IMR-90 (cell line): ENCODE results near the gene FAM209B. TPM values are rescaled to one million over a fixed set of nuclear protein-coding genes. Genes with fewer than 3 reads are reported as not detected.

ENCODE experiments used
- ATAC-seq: fragments of 200-7000 bp; cut with Tn5 transposase; 2 replicates; pipeline ENCODE4 v1.9.1; 2020; ENCODE audit warnings: low read depth, mild to moderate bottlenecking, moderate library complexity
- BruUV-seq: library from RNA; stranded (reverse); fragments of 400-500 nt; replicated peaks from 2 replicates; lab custom pipeline; 2021; lab: Mats Ljungman, UMichigan
- CTCF ChIA-PET: fragments of 300-600 bp; formaldehyde crosslinking; extraction: SDS; loops from one replicate; lab custom pipeline; 2021; ENCODE audit warnings: antibody characterized with exemption; lab: Yijun Ruan, JAX
- POLR2A ChIA-PET: fragments of 300-600 bp; sonication (Branson Sonifier 250); formaldehyde crosslinking; loops from one replicate; lab custom pipeline; 2022; ENCODE audit warnings: antibody characterized with exemption; ENCODE audit not compliant: unreplicated experiment; lab: Charles Lee
- DNase-seq: peaks from one replicate; pipeline ENCODE4 v3.0.0; 2013
- H2AFZ ChIP-seq: replicated peaks from 2 replicates; pipeline ENCODE3; 2013; ENCODE audit warnings: low read length, mild to moderate bottlenecking; ENCODE audit not compliant: poor library complexity
- H2AK5ac ChIP-seq: 2 replicates; pipeline ENCODE4 v1.6.1; 2013; ENCODE audit warnings: low read depth, low read length, inconsistent platforms
- H2AK9ac ChIP-seq: replicated peaks from 2 replicates; pipeline ENCODE3; 2013; ENCODE audit warnings: mild to moderate bottlenecking, low read depth, low read length, moderate library complexity; ENCODE audit not compliant: poor library complexity
- H2BK120ac ChIP-seq: 2 replicates; pipeline ENCODE4 v1.6.1; 2013; ENCODE audit warnings: low read depth, low read length, inconsistent platforms
- H2BK15ac ChIP-seq: 3 replicates; pipeline ENCODE4 v1.6.1; 2013; ENCODE audit warnings: low read depth, low read length, inconsistent platforms
- H2BK20ac ChIP-seq: 2 replicates; pipeline ENCODE4 v1.6.1; 2013; ENCODE audit warnings: low read depth, mild to moderate bottlenecking, inconsistent platforms, low read length, moderate library complexity
- H2BK5ac ChIP-seq: 2 replicates; pipeline ENCODE4 v1.6.1; 2013; ENCODE audit warnings: mild to moderate bottlenecking, low read depth, low read length, inconsistent platforms; ENCODE audit not compliant: poor library complexity, severe bottlenecking
- H3K14ac ChIP-seq: replicated peaks from 2 replicates; pipeline ENCODE4 v1.6.1; 2013; ENCODE audit warnings: low read depth, low read length, inconsistent platforms
- H3K18ac ChIP-seq: 2 replicates; pipeline ENCODE4 v1.6.1; 2013; ENCODE audit warnings: low read depth, low read length, control low read depth
- H3K23ac ChIP-seq: 2 replicates; pipeline ENCODE4 v1.6.1; 2013; ENCODE audit warnings: low read depth, low read length, inconsistent platforms
- H3K27ac ChIP-seq: 2 replicates; pipeline ENCODE4 v1.5.1; 2013; ENCODE audit warnings: mild to moderate bottlenecking, control low read depth, low read length; ENCODE audit not compliant: insufficient read depth
- H3K27me3 ChIP-seq: 2 replicates; pipeline ENCODE4 v1.6.1; 2013; ENCODE audit warnings: low read length; ENCODE audit not compliant: control insufficient read depth, insufficient read depth
- H3K36me3 ChIP-seq: 2 replicates; pipeline ENCODE4 v1.6.1; 2013; ENCODE audit warnings: low read length, mixed read lengths; ENCODE audit not compliant: control insufficient read depth, insufficient read depth
- H3K4ac ChIP-seq: 2 replicates; pipeline ENCODE4 v1.6.1; 2013; ENCODE audit warnings: low read depth, low read length, inconsistent platforms
- H3K4me1 ChIP-seq: 2 replicates; pipeline ENCODE4 v1.6.1; 2013; ENCODE audit warnings: low read length, mixed read lengths; ENCODE audit not compliant: control insufficient read depth, insufficient read depth
- H3K4me2 ChIP-seq: 2 replicates; pipeline ENCODE4 v1.6.1; 2013; ENCODE audit warnings: low read depth, mild to moderate bottlenecking, control low read depth, low read length, moderate library complexity
- H3K4me3 ChIP-seq: 2 replicates; pipeline ENCODE4 v1.5.1; 2013; ENCODE audit warnings: low read depth, mild to moderate bottlenecking, control low read depth, low read length, moderate library complexity; ENCODE audit not compliant: insufficient read depth
- H3K56ac ChIP-seq: 2 replicates; pipeline ENCODE4 v1.6.1; 2013; ENCODE audit warnings: low read length, inconsistent platforms; ENCODE audit not compliant: insufficient read depth; ENCODE audit errors: extremely low read depth
- H3K79me1 ChIP-seq, 2 experiments: 2 replicates each; pipeline ENCODE4 v1.6.1; 2013; ENCODE audit warnings: low read length in 2 of 2, inconsistent platforms in 1 of 2, low read depth in 1 of 2
- H3K9ac ChIP-seq: 2 replicates; pipeline ENCODE4 v1.6.1; 2013; ENCODE audit warnings: low read depth, low read length, control low read depth
- H3K9me1 ChIP-seq: 2 replicates; pipeline ENCODE4 v1.6.1; 2013; ENCODE audit warnings: low read length, inconsistent platforms; ENCODE audit not compliant: insufficient read depth
- H3K9me3 ChIP-seq: 2 replicates; pipeline ENCODE4 v1.6.1; 2013; ENCODE audit warnings: low read length; ENCODE audit not compliant: control insufficient read depth, insufficient read depth
- H4K20me1 ChIP-seq: 2 replicates; pipeline ENCODE4 v1.6.1; 2013; ENCODE audit warnings: low read length, inconsistent platforms; ENCODE audit not compliant: insufficient read depth
- H4K5ac ChIP-seq: 2 replicates; pipeline ENCODE4 v1.6.1; 2013; ENCODE audit warnings: mild to moderate bottlenecking, low read depth, low read length, control low read depth
- H4K8ac ChIP-seq, 2 experiments: 2 replicates each; pipeline ENCODE4 v1.6.1; 2013; ENCODE audit warnings: low read depth in 2 of 2, low read length in 2 of 2, control low read depth in 1 of 2, inconsistent platforms in 1 of 2
- H4K91ac ChIP-seq: 2 replicates; pipeline ENCODE4 v1.6.1; 2013; ENCODE audit warnings: low read depth, low read length, inconsistent platforms; ENCODE audit not compliant: insufficient read depth
- BHLHE40 ChIP-seq: fragments of 150-350 bp; IDR thresholded peaks from 2 replicates; pipeline ENCODE4 v1.6.1; 2016; ENCODE audit warnings: mild to moderate bottlenecking, low read depth, low read length
- CHD1 ChIP-seq: IDR thresholded peaks from 2 replicates; pipeline ENCODE4 v1.6.1; 2012; ENCODE audit warnings: low read depth, low read length, improper control_type of control experiment
- ELK1 ChIP-seq: fragments of 150-350 bp; IDR thresholded peaks from 2 replicates; pipeline ENCODE4 v1.6.1; 2016; ENCODE audit warnings: low read depth, mild to moderate bottlenecking, low read length, moderate library complexity, borderline replicate concordance
- MAFK ChIP-seq: IDR thresholded peaks from 2 replicates; pipeline ENCODE4 v1.6.1; 2012; ENCODE audit warnings: low read depth, low read length, improper control_type of control experiment
- MAZ ChIP-seq: IDR thresholded peaks from 2 replicates; pipeline ENCODE4 v1.6.1; 2012; ENCODE audit warnings: low read depth, mild to moderate bottlenecking, low read length, improper control_type of control experiment, moderate library complexity, borderline replicate concordance
- POLR2A ChIP-seq: IDR thresholded peaks from 2 replicates; pipeline ENCODE4 v1.6.1; 2012; ENCODE audit warnings: mild to moderate bottlenecking, low read depth, low read length
- RAD21 ChIP-seq: IDR thresholded peaks from 2 replicates; pipeline ENCODE4 v1.6.1; 2012; ENCODE audit warnings: low read length, improper control_type of control experiment
- RCOR1 ChIP-seq: IDR thresholded peaks from 2 replicates; pipeline ENCODE4 v1.6.1; 2012; ENCODE audit warnings: mild to moderate bottlenecking, low read length, improper control_type of control experiment; ENCODE audit not compliant: insufficient replicate concordance
- RFX5 ChIP-seq: IDR thresholded peaks from 2 replicates; pipeline ENCODE4 v1.8.0; 2012; ENCODE audit warnings: low read depth, mild to moderate bottlenecking, low read length, moderate library complexity
- SMC3 ChIP-seq: fragments of 150-350 bp; IDR thresholded peaks from 2 replicates; pipeline ENCODE4 v1.6.1; 2016; ENCODE audit warnings: low read depth, mild to moderate bottlenecking, antibody characterized with exemption, low read length, moderate library complexity
- USF2 ChIP-seq: fragments of 150-350 bp; IDR thresholded peaks from 2 replicates; pipeline ENCODE4 v1.6.1; 2017; ENCODE audit warnings: mild to moderate bottlenecking, antibody characterized with exemption, low read length, low read depth
- WGBS, 2 experiments: methylation state at CpG; one replicate each; pipeline versions ENCODE4 v1.1.5 to v1.1.7; 2013; ENCODE audit warnings: missing lambda C conversion rate in 2 of 2; ENCODE audit not compliant: insufficient read length in 1 of 2; ENCODE audit errors: extremely low coverage in 2 of 2; 5-methylcytosine and 5-hydroxymethylcytosine counted together
- dilution Hi-C: fragments of 300-500 bp; cut with HindIII; formaldehyde crosslinking; loops from one replicate; pipeline ENCODE4 v1.14.3; 2018; ENCODE audit warnings: low sequenced_read_pairs; ENCODE audit not compliant: unreplicated experiment
- in situ Hi-C: fragments of 300-500 bp; cut with MboI; formaldehyde crosslinking; loops from 3 replicates; pipeline ENCODE4 v1.14.3; 2019; ENCODE audit warnings: low sequenced_read_pairs, inconsistent platforms, mixed read lengths
- intact Hi-C: fragments of 100-400 bp; cut with micrococcal nuclease; formaldehyde crosslinking; loops from 2 replicates; pipeline ENCODE4 v1.10.0; 2022
- polyA plus RNA-seq, 3 experiments: library from polyadenylated mRNA; depleted of rRNA; stranded (reverse); fragments of >200 nt; gene quantifications; 2 replicates each; pipeline ENCODE4 v1.2.3, GENCODE V29; 2012; ENCODE audit warnings: low replicate concordance in 1 of 3
- total RNA-seq: library from RNA; depleted of rRNA; stranded (reverse); fragments of >200 nt; gene quantifications from 2 replicates; pipeline ENCODE4 v1.2.3, GENCODE V29; 2012
- TF ChIP-seq, protein P1 (sequence below): conservative IDR thresholded peaks from 2 replicates; pipeline ENCODE4 v1.5.1; 2012; ENCODE audit warnings: mild to moderate bottlenecking, low read depth, low read length, improper control_type of control experiment

FAM209B gene
- total and polyA plus RNA-seq, 2 of the 4 experiments (the other 2 are of a cell fraction): 0.24 TPM; not detected in 1

GRCh38 chr20:56580226-56580625 lies 47.2 kb downstream of the FAM209B start:
- H2AK5ac ChIP-seq: no peak overlapping the region
- no peak overlapping the region for H3K27ac ChIP-seq
- H3K4ac ChIP-seq: no peak overlapping the region
- DNase-seq: no peak
- peaks cover 10% of the 10 kb centered on the region for H3K27me3 ChIP-seq
- no peak overlapping the region for H3K56ac ChIP-seq
- H3K18ac ChIP-seq: no peak overlapping the region
- H3K4me1 ChIP-seq: no peaks in the 10 kb centered on the region
- POLR2A ChIA-PET: no interaction called here
- H3K14ac ChIP-seq: no peak overlapping the region
- no peaks in the 10 kb centered on the region for H3K9me3 ChIP-seq
- H3K79me1 ChIP-seq: no peaks in the 10 kb centered on the region
- WGBS, 2 experiments: 33% methylated on average over 2 of the region's 12 CpGs; no CpG with 5 or more reads in 1 of the 2 experiments
- H4K20me1 ChIP-seq: no peaks in the 10 kb centered on the region
- no TSS peak for BruUV-seq
- intact Hi-C loops: no loop called here
- no peak overlapping the region for H2BK20ac ChIP-seq
- TF ChIP-seq MAFK (no peak), CHD1 (no peak), POLR2A (no peak), RCOR1 (no peak), BHLHE40 (no peak), ELK1 (no peak), USF2 (no peak), RFX5 (no peak), SMC3 (no peak), MAZ (no peak), RAD21 (no peak)
- TF ChIP-seq, protein P1, sequence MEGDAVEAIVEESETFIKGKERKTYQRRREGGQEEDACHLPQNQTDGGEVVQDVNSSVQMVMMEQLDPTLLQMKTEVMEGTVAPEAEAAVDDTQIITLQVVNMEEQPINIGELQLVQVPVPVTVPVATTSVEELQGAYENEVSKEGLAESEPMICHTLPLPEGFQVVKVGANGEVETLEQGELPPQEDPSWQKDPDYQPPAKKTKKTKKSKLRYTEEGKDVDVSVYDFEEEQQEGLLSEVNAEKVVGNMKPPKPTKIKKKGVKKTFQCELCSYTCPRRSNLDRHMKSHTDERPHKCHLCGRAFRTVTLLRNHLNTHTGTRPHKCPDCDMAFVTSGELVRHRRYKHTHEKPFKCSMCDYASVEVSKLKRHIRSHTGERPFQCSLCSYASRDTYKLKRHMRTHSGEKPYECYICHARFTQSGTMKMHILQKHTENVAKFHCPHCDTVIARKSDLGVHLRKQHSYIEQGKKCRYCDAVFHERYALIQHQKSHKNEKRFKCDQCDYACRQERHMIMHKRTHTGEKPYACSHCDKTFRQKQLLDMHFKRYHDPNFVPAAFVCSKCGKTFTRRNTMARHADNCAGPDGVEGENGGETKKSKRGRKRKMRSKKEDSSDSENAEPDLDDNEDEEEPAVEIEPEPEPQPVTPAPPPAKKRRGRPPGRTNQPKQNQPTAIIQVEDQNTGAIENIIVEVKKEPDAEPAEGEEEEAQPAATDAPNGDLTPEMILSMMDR: no peak
- no peak overlapping the region for H2BK120ac ChIP-seq
- H2BK15ac ChIP-seq: no peak overlapping the region
- no peak overlapping the region for H4K8ac ChIP-seq
- no peaks in the 10 kb centered on the region for H3K36me3 ChIP-seq
- dilution Hi-C loops: no loop called here
- H3K9ac ChIP-seq: no peak overlapping the region
- H2AK9ac ChIP-seq: no peak overlapping the region
- H4K5ac ChIP-seq: no peak overlapping the region
- no peak overlapping the region for H3K4me2 ChIP-seq
- no peak overlapping the region for H2BK5ac ChIP-seq
- H2AFZ ChIP-seq: no peak overlapping the region
- H3K9me1 ChIP-seq: no peaks in the 10 kb centered on the region
- no peak for ATAC-seq
- in situ Hi-C loops: no loop called here
- H3K23ac ChIP-seq: no peak overlapping the region
- CTCF ChIA-PET: no interaction called here
- no peak overlapping the region for H4K91ac ChIP-seq
- H3K4me3 ChIP-seq: no peak overlapping the region
